PFSK-1 (cell line): ENCODE data around the gene LRRC8B.

ENCODE experiments used
- FOXP2 ChIP-seq: optimal IDR thresholded peaks from 2 replicates; pipeline ENCODE3; 2011; ENCODE audit warnings: borderline replicate concordance, control low read depth, inconsistent platforms; ENCODE audit not compliant: insufficient read depth; ENCODE audit errors: extremely low read length, extremely low read depth
- POLR2AphosphoS5 ChIP-seq: IDR thresholded peaks from 2 replicates; pipeline ENCODE4 v1.6.1; 2012; ENCODE audit warnings: low read depth, mild to moderate bottlenecking, control low read depth, low read length, moderate library complexity
- SIN3A ChIP-seq: IDR thresholded peaks from 2 replicates; pipeline ENCODE4 v1.6.1; 2012; ENCODE audit warnings: mild to moderate bottlenecking, low read length, moderate library complexity, borderline replicate concordance; ENCODE audit not compliant: insufficient read depth
- TF ChIP-seq, protein P1 (sequence below), 2 experiments: IDR thresholded peaks; 2 replicates each; pipeline versions ENCODE4 v1.6.1 to v1.8.0; 2011 to 2012; ENCODE audit warnings: low read depth in 2 of 2, low read length in 2 of 2, control low read depth in 1 of 2, inconsistent platforms in 1 of 2, mild to moderate bottlenecking in 1 of 2, moderate library complexity in 1 of 2; ENCODE audit not compliant: insufficient read depth in 1 of 2

DNA sequence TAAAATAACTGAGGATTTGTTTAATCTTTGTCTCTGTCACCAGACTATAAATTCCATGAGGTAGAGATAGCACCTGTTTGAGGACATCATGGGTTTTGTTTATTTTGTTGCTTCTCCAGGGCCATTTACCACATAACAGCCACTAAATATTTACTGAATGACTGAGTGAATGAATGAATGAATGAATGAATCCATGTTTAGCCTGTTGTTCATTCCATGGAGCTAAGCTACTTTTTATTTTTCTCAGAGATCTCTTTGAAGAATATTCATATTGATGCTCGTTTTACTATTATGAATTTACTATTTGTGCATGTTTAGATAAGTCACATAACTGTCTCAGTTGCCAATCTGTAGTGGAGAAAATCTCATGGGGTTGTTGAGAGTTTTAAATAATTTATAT, 17.7 kb downstream of the LRRC8B start:
- TF ChIP-seq POLR2AphosphoS5 (no peak), SIN3A (no peak), FOXP2 (no peak)
- TF ChIP-seq, protein P1, sequence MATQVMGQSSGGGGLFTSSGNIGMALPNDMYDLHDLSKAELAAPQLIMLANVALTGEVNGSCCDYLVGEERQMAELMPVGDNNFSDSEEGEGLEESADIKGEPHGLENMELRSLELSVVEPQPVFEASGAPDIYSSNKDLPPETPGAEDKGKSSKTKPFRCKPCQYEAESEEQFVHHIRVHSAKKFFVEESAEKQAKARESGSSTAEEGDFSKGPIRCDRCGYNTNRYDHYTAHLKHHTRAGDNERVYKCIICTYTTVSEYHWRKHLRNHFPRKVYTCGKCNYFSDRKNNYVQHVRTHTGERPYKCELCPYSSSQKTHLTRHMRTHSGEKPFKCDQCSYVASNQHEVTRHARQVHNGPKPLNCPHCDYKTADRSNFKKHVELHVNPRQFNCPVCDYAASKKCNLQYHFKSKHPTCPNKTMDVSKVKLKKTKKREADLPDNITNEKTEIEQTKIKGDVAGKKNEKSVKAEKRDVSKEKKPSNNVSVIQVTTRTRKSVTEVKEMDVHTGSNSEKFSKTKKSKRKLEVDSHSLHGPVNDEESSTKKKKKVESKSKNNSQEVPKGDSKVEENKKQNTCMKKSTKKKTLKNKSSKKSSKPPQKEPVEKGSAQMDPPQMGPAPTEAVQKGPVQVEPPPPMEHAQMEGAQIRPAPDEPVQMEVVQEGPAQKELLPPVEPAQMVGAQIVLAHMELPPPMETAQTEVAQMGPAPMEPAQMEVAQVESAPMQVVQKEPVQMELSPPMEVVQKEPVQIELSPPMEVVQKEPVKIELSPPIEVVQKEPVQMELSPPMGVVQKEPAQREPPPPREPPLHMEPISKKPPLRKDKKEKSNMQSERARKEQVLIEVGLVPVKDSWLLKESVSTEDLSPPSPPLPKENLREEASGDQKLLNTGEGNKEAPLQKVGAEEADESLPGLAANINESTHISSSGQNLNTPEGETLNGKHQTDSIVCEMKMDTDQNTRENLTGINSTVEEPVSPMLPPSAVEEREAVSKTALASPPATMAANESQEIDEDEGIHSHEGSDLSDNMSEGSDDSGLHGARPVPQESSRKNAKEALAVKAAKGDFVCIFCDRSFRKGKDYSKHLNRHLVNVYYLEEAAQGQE (IDR thresholded peaks at IDR 0.05; ENCODE audit: insufficient read depth in 1 of 2, low read depth in 2 of 2, low read length in 2 of 2): no peak
